SKM-1 (cell line): ENCODE measurements around the gene TUBB4A.

Experiments used
- DNase-seq: peaks from one replicate; lab custom pipeline; 2025; ENCODE audit not compliant: unreplicated experiment; lab: John Stamatoyannopoulos, UW

Gene TUBB4A

GRCh38 chr19:6498294-6499036 is 3.6 kb downstream of the TUBB4A start:
- peak; percentile 97 for DNase-seq

- no peak for DNase-seq
Measured at GRCh38 chr19:6495947-6496346, 6.2 kb downstream of the TUBB4A start.

DNA sequence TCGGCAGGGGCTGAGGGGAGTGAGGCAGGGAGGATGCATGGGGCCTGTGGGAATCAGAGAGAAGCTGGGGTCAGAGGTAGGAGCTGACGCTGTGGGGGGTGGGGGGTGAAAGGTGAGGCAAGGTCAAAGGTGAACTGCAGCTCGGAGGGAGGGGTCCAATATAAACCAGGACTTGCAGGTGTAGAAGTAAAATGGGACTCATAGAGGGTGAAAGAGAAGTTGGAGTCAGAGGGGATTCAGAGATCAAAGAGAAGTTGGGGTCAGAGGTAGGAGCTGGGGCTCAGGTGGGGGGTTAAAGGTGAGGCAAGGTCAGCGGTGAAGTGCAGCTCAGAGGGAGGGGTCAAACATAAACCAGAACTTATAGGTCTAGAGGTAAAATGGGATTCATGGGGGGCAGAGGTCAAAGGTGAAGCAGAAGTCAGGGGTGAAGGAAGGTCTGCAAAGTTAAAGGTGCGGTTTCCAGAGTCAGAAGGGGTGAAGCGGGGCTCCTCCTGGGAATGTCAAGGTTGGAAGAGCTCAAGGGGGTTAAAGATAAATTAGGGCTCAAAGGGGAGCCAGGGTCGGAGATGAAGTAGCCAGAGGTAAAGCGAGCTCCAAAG is 7.6 kb downstream of the TUBB4A start:
- no peak for DNase-seq

DNA sequence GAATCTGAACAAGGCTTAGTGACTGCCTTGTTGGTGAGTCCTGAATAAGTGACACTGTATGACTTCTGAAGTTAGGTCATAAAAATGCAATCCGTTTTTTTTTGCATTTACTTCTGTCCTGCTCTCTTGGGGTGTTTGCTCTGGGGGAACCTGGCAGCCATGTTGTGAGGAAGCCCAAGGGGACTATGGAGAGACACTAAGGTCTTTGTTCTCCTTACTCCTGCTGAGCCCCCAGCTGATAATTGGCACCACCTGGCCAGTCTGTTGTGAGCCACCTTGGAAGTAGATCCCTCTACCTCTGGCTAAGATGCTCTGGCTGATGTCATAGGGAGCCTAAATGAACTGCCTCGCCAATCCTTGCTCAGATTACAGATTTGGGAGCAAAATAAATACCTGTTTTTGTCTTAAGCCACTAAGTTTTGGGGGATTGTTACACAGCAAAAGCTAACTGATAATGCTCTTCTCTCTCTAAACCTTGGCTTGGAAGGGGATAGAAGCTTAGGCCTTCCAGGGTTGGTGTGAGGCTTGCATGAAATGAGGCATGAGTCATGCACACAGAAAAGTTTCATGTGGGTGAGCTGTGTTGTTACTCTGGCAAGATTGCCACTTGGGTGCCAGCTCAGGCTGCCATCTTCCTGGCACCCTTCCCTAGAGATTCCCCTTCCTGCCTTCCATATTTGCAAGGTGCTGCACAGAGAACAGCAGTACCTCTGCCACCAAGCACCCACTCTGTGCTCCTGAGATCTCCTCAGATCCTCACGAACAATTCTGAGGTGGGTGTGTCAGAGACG is 10.1 kb downstream of the TUBB4A start:
- no peak for DNase-seq

GRCh38 chr19:6490134-6490533 is 12.0 kb downstream of the TUBB4A start:
- DNase-seq = no peak

- DNase-seq = no peak
Measured at GRCh38 chr19:6489278-6490061, 12.6 kb downstream of the TUBB4A start.

GRCh38 chr19:6484831-6485230 is 17.3 kb downstream of the TUBB4A start:
- no peak for DNase-seq

DNA sequence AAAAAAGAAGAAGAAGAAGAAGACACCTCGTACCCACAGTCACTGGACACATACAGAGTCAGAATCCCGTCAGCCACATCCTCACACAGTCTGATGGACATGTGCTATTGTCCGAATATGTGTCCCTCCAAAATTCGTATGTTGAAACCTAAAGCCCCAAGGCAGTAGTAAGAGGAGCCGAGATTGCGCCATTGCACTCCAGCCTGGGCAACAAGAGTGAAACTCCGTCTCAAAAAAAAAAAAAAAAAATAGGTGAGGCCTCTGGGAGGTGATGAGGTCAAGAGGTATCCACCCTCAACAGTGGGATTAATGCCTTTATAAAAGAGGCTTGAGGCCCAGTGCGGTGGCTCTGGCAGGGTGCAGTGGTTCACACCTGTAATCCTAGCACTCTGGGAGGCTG is 17.9 kb downstream of the TUBB4A start:
- no peak for DNase-seq

DNA sequence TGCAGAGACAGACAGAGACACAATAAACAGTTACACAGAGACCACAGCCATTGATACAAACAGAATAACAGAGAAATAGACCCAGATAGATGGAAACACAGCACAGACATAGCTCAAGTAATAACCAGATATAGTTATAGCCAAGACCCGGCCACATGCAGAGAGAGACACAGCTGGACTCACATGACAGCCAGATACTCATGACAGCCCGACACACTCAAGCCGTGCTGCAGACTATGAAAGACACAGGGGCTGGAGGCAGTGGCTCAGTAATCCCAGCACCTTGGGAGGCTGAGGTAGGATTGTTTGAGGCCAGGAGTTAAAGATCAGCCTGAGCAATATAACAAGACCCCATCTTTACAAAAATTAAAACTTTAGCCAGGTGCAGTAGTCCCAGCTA is 18.9 kb downstream of the TUBB4A start:
- DNase-seq = no peak

- DNase-seq = no peak
Measured at GRCh38 chr19:6482343-6482686, 19.8 kb downstream of the TUBB4A start.

DNA sequence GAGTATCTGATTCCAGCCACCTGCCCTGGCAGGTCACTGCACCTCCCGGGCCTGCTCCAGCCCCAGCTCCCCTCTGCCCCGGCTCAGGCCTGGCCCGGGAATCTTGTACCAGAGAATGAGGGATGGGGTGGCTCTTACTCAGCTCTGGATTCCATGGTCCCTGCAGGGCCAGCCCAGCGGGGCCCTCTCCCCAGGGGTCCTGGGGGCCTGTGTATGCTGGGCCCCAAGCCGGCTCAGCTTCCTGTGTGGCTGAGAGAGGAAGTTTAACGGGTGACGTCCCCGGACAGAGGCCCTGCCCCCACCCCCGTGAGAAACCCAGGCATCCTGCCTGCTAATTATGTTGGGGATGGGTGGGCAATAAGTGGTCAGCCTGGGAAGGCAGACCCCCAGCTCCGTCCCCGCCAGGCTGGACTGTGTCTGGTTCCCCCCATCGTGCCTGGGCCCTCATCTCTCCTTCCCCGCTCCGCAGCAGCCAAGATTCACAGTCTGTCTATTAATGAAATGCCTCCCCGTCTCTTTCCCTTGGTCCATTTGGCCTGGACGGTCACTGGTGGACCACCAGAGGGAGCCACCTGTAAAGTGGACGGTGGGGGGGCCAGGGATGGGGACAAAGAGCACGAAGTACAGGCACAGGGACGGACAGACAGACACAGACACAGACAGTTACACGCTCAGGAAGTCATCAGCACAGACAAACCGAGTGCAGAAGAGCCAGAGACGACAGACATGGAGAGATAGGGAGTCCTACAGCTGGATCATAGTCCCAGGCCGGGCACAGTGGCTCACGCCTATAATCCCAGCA is 20.4 kb downstream of the TUBB4A start, which contains the start of gene DENND1C:
Gene DENND1C (minus strand): TSS at position 247 of the 802 bp plus-strand sequence. CDS start 92 bp downstream, at position 155.
- peak; percentile 25 for DNase-seq

DNA sequence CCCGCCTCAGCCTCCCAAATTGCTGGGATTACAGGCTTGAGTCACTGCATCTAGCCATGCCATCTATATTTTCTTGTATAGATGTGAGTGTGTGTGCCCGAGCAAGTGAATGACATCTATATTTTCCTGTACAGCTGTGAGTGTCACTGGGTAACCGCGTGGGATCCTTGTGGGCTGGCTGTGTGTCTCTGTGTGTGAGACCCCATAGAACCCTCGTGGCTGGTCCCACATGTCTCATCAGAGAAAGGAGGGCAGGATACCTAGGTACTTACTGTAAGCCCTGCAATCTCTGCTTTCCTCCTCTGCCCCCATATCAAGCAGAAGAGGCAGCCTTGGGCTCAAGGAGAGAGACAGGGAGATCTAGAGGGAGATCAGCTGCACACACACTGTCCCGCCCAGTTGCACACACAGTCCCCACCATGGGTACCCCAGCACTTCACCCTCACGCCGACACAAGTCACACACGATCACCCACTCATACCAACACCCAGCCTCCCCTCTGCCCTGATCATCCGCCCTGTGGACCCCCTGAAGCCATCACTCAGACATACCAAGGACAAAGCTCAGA is 21.2 kb downstream of the TUBB4A start:
- DNase-seq = no peak

DNA sequence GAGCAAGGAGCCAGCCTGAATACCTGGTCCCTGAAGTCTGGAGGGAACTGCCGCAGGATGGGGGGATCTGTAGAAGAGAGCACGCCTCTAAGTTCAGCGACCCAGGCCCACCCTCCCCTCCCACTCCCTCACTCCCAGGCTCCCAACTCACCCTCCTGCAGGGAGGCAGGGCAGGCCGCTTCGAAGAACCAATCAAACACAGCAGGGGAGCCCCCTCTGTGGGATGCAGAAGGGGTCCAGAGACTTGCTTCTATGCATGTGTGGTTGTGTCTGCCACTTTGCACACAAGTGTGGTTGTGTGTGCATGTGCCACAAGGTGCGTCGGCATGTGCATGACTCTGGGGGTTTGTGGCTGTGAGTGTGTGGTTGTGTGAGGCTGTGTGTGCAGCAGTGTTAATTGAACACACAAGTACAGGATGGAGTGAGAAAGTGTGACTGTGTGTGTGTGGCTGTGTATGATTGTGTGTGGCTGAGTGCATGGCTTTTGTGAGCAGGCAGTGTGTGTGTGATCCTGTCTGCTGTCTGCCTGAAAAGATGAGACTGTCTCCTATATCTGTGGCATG is 22.2 kb downstream of the TUBB4A start:
- DNase-seq = no peak

GRCh38 chr19:6478815-6479214 is 23.3 kb downstream of the TUBB4A start:
- no peak for DNase-seq

DNA sequence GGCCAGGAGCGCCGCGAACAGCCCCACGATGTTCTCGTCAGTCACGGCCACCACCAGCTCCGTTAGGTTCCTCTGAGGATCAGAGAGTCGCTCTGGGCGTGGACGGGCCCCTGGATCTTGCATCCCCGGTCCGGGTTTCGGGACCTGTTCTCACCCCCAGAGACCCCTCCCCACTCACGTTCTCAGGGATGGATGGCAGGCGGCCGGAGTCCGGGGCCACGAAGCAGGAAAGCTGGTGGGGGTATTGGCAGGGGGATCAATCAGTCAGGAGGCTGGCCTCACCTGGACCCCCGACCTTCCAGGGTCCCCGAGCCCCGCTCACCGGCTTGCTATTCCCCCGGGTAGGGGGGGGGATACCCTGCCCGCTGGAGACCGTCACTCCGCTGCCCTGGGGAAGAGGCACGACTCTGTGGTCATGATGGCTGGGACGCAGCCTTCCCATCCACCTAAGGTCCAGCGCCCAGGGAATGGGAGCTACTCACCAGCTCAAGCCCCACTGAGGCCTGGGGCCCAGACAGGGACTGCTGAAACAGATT is 25.1 kb downstream of the TUBB4A start:
- no peak for DNase-seq

GRCh38 chr19:6476155-6476895 is 25.8 kb downstream of the TUBB4A start:
- no peak for DNase-seq

DNA sequence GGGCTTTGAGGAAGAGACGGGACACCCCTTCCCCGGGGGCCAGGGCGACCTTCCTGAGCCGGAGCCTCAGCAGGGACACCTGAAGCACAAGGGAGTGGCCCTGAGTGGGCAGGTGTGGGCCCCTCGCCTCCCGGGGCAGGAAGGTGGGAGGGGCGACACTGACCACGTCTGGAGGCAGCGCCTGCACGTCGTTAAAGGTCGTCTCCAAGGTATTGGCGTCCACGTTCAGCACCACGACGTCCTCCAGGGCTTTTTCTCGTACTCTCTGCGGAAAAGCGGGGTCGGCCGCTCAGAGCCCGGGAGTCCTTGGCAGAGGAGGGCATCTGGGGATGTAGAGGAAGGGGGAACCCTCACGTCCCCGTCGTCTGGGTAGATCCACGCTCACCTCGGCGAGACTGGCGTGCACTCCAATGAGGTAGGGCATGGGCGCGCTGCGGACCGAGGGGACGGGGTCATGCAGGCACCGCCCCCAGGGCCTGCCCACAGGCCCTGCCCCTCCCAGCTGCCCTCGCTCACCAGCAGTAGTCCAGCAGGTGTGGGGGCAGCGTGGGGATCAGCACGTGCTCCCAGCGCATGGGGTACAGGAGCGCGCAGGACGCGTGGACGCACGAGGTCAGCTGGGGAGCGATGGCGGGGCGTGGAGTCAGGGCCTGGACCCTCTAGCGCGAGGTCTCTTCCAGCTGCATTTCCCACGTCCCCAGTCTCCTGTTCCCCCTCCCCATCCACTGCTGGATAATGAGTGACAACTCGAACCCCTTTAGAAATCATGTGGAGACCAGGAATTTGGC is 26.6 kb downstream of the TUBB4A start:
- no peak for DNase-seq

DNA sequence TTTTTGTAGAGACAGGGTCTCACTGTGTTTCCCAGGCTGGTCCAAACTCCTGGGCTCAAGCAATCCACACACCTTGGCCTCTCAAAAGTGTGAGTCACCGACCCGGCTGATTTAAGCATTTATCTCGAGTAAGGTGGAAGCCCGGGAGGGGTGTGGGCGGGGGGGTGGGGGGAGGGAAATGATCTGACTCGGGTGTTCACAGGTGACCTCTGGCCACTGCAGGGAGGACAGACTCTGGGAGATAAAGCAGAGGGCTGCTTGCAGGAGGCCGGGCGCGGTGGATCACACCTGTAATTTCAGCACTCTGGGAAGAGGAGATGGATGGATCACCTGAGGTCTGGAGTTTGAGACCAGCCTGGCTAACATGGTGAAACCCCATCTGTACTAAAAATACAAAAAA is 28.5 kb downstream of the TUBB4A start:
- no peak for DNase-seq
